Muscle of arm (tissue), 12 donors: ENCODE results near the gene ZNF280B. TPM values are rescaled to one million over a fixed set of nuclear protein-coding genes. Genes with fewer than 3 reads are reported as not detected.
"Not testable (repeated sequence)": the region's sequence is repeated elsewhere in the genome, so short reads cannot be mapped to it uniquely, and the experiment has no call there.

Experiments
- DNase-seq: peaks from one replicate; pipeline ENCODE4 v3.0.0-alpha.2; 2013
- polyA plus RNA-seq, 12 donors: library from polyadenylated mRNA; unstranded; fragments of 120-200 nt; gene quantifications; one replicate each; pipeline ENCODE4 v1.2.1, GENCODE V29; 2013; ENCODE audit not compliant: insufficient read length in 12 of 12

ZNF280B gene
- polyA plus RNA-seq, 12 donors, result 3.2 to 8.6 (median 5.6) TPM; not detected in 1

GRCh38 chr22:22510833-22511232, 2.3 kb upstream of the ZNF280B start:
- DNase-seq, result not testable (repeated sequence)

- not testable (repeated sequence) for DNase-seq
Observed at GRCh38 chr22:22509912-22510311, 1.4 kb upstream of the ZNF280B start.

GRCh38 chr22:22507743-22508273, 734 bp downstream of the ZNF280B start:
- DNase-seq, result no peak

- DNase-seq, result no peak
Observed at GRCh38 chr22:22506736-22507135, 1.8 kb downstream of the ZNF280B start.

GRCh38 chr22:22498267-22498666, 10.3 kb downstream of the ZNF280B start:
- DNase-seq, result no peak

GRCh38 chr22:22491589-22491988, 17.0 kb downstream of the ZNF280B start:
- DNase-seq, result not testable (repeated sequence)

GRCh38 chr22:22488736-22489135, 19.8 kb downstream of the ZNF280B start:
- no peak for DNase-seq

GRCh38 chr22:22487869-22488597, 20.5 kb downstream of the ZNF280B start:
- no peak for DNase-seq

GRCh38 chr22:22487059-22487458, 21.5 kb downstream of the ZNF280B start:
- DNase-seq, result no peak

GRCh38 chr22:22486132-22486899, 22.2 kb downstream of the ZNF280B start:
- no peak for DNase-seq

GRCh38 chr22:22485524-22485923, 23.0 kb downstream of the ZNF280B start:
- no peak for DNase-seq

- DNase-seq, result no peak
Observed at GRCh38 chr22:22484023-22484422, 24.5 kb downstream of the ZNF280B start.

GRCh38 chr22:22480940-22481339, 27.6 kb downstream of the ZNF280B start:
- no peak for DNase-seq

- no peak for DNase-seq
Observed at GRCh38 chr22:22479999-22480532, 28.5 kb downstream of the ZNF280B start.

GRCh38 chr22:22479116-22479515, 29.4 kb downstream of the ZNF280B start:
- no peak for DNase-seq

GRCh38 chr22:22478470-22478869, 30.1 kb downstream of the ZNF280B start:
- DNase-seq, result no peak

GRCh38 chr22:22474733-22475132, 33.8 kb downstream of the ZNF280B start:
- no peak for DNase-seq

GRCh38 chr22:22471104-22471503, 37.4 kb downstream of the ZNF280B start:
- not testable (repeated sequence) for DNase-seq

- DNase-seq, result no peak
Observed at GRCh38 chr22:22469527-22469926, 39.0 kb downstream of the ZNF280B start.

- not testable (repeated sequence) for DNase-seq
Observed at GRCh38 chr22:22468794-22469469, 39.6 kb downstream of the ZNF280B start.

- DNase-seq, result no peak
Observed at GRCh38 chr22:22467112-22467511, 41.4 kb downstream of the ZNF280B start.

- no peak for DNase-seq
Observed at GRCh38 chr22:22465782-22466181, 42.8 kb downstream of the ZNF280B start.
